Measurements from ENCODE around the gene DDIT4. TPM values are rescaled to one million over a fixed set of nuclear protein-coding genes. Genes with fewer than 3 reads are reported as not detected.
A peak's percentile ranks its signal among the peaks of the same experiment; 100 is the strongest.

The DDIT4 gene
- total and polyA plus RNA-seq, 9 of the 15 experiments (the other 6 are each of a cell fraction or from before 2014, with no cell fraction given): 8.2 to 675 (median 159) TPM

GRCh38 chr10:72297805-72298591, 24.3 kb downstream of the DDIT4 start (continued):
- TF ChIP-seq, protein P1, sequence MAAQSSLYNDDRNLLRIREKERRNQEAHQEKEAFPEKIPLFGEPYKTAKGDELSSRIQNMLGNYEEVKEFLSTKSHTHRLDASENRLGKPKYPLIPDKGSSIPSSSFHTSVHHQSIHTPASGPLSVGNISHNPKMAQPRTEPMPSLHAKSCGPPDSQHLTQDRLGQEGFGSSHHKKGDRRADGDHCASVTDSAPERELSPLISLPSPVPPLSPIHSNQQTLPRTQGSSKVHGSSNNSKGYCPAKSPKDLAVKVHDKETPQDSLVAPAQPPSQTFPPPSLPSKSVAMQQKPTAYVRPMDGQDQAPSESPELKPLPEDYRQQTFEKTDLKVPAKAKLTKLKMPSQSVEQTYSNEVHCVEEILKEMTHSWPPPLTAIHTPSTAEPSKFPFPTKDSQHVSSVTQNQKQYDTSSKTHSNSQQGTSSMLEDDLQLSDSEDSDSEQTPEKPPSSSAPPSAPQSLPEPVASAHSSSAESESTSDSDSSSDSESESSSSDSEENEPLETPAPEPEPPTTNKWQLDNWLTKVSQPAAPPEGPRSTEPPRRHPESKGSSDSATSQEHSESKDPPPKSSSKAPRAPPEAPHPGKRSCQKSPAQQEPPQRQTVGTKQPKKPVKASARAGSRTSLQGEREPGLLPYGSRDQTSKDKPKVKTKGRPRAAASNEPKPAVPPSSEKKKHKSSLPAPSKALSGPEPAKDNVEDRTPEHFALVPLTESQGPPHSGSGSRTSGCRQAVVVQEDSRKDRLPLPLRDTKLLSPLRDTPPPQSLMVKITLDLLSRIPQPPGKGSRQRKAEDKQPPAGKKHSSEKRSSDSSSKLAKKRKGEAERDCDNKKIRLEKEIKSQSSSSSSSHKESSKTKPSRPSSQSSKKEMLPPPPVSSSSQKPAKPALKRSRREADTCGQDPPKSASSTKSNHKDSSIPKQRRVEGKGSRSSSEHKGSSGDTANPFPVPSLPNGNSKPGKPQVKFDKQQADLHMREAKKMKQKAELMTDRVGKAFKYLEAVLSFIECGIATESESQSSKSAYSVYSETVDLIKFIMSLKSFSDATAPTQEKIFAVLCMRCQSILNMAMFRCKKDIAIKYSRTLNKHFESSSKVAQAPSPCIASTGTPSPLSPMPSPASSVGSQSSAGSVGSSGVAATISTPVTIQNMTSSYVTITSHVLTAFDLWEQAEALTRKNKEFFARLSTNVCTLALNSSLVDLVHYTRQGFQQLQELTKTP (IDR thresholded peaks at IDR 0.05; ENCODE audit: low read depth in 1 of 2, partially characterized antibody in 2 of 2): peak in 1 of 2 experiments; percentile 60
- TF ChIP-seq HLTF (IDR thresholded peaks at IDR 0.05) (0 out of 2 replicates have a peak, but pooled peaks have one; percentile 24), ZKSCAN3 (CRISPR knock-in tag; IDR thresholded peaks at IDR 0.05) (0 out of 2 replicates have a peak, but pooled peaks have one; percentile 11), DDX20 (tag; IDR thresholded peaks at IDR 0.05; ENCODE audit: low read depth) (peak; percentile 30; the same call in 1 of the 2 replicates), CBFA2T3 (IDR thresholded peaks at IDR 0.05) (no peak; the same call in 1 of the 2 replicates), SMARCA5 (IDR thresholded peaks at IDR 0.05) (peak; percentile 70; the same call in 1 of the 2 replicates), ZNF134 (CRISPR knock-in tag; conservative IDR thresholded peaks at IDR 0.05) (peak; percentile 67; the same call in 1 of the 2 replicates), ZBTB1 (CRISPR knock-in tag; IDR thresholded peaks at IDR 0.05; ENCODE audit: borderline replicate concordance, low read depth) (no peak), ZNF77 (CRISPR knock-in tag; IDR thresholded peaks at IDR 0.05) (no peak), E2F1 (CRISPR knock-in tag; IDR thresholded peaks at IDR 0.05) (no peak), ZNF398 (CRISPR knock-in tag; IDR thresholded peaks at IDR 0.05) (no peak), SMAD4 (CRISPR knock-in tag; conservative IDR thresholded peaks at IDR 0.05) (peak; percentile 94), HSF4 (CRISPR knock-in tag; IDR thresholded peaks at IDR 0.05; ENCODE audit: borderline replicate concordance) (peak; percentile 93), ZNF133 (CRISPR knock-in tag; IDR thresholded peaks at IDR 0.05) (peak; percentile 86; the same call in 1 of the 2 replicates), RFX7 (CRISPR knock-in tag; IDR thresholded peaks at IDR 0.05) (no peak), ZBED1 (IDR thresholded peaks at IDR 0.05) (no peak; the same call in 1 of the 2 replicates), ZNF785 (CRISPR knock-in tag; IDR thresholded peaks at IDR 0.05) (no peak), ZNF644 (tag; IDR thresholded peaks at IDR 0.05; ENCODE audit: low read depth) (peak; percentile 40), ZSCAN29 (IDR thresholded peaks at IDR 0.05) (peak; percentile 85)
